Liver (tissue), 9 donors: ENCODE measurements around the gene CNTLN. TPM values are rescaled to one million over a fixed set of nuclear protein-coding genes. Genes with fewer than 3 reads are reported as not detected.
A peak's percentile ranks its signal among the peaks of the same experiment; 100 is the strongest.

Experiments used
- DNase-seq: peaks from one replicate; pipeline ENCODE4 v3.0.0-alpha.2; 2017; ENCODE audit warnings: low spot score
- H3K27ac ChIP-seq, 2 donors: one replicate each; pipeline ENCODE4 v1.7.0; 2013; ENCODE audit warnings: inconsistent platforms in 2 of 2, low read length in 2 of 2, control low read depth in 1 of 2, low read depth in 1 of 2, mild to moderate bottlenecking in 1 of 2
- H3K27me3 ChIP-seq, 4 donors: one replicate each; pipeline versions ENCODE4 v1.6.1 to v1.7.0; 2013; ENCODE audit warnings: low read length in 3 of 4, inconsistent platforms in 1 of 4, mild to moderate bottlenecking in 1 of 4, moderate library complexity in 1 of 4; ENCODE audit not compliant: control insufficient read depth in 4 of 4, insufficient read depth in 4 of 4
- H3K36me3 ChIP-seq, 4 donors: one replicate each; pipeline versions ENCODE4 v1.6.1 to v1.7.0; 2013; ENCODE audit warnings: low read length in 3 of 4, mild to moderate bottlenecking in 3 of 4, low read depth in 1 of 4, moderate library complexity in 1 of 4; ENCODE audit not compliant: control insufficient read depth in 4 of 4, insufficient read depth in 3 of 4
- H3K4me1 ChIP-seq, 4 donors: one replicate each; pipeline versions ENCODE4 v1.6.1 to v1.7.0; 2013; ENCODE audit warnings: low read length in 3 of 4, mild to moderate bottlenecking in 3 of 4, moderate library complexity in 1 of 4; ENCODE audit not compliant: control insufficient read depth in 4 of 4, insufficient read depth in 4 of 4
- H3K4me3 ChIP-seq, 3 donors: one replicate each; pipeline versions ENCODE4 v1.6.1 to v1.7.0; 2013; ENCODE audit warnings: low read length in 3 of 3, control low read depth in 1 of 3, low read depth in 1 of 3, mild to moderate bottlenecking in 1 of 3
- H3K9ac ChIP-seq, 2 donors: one replicate each; pipeline ENCODE4 v1.7.0; 2013; ENCODE audit warnings: low read length in 2 of 2, mild to moderate bottlenecking in 2 of 2, moderate library complexity in 2 of 2, control low read depth in 1 of 2, low read depth in 1 of 2
- H3K9me3 ChIP-seq, 4 donors: one replicate each; pipeline versions ENCODE4 v1.6.1 to v1.7.0; 2013; ENCODE audit warnings: low read length in 3 of 4; ENCODE audit not compliant: control insufficient read depth in 4 of 4
- CTCF ChIP-seq: fragments of 150-350 bp; IDR thresholded peaks from 2 replicates; pipeline ENCODE4 v1.5.1; 2017; ENCODE audit warnings: improper control_type of control experiment, low read depth, low read length; ENCODE audit not compliant: missing input control
- EGR1 ChIP-seq, 2 donors: IDR thresholded peaks; 2 replicates each; pipeline ENCODE4 v1.6.1; 2016 to 2018; ENCODE audit warnings: antibody characterized with exemption in 2 of 2, low read depth in 2 of 2
- FOXA1 ChIP-seq: IDR thresholded peaks from 2 replicates; pipeline ENCODE4 v1.6.1; 2016; ENCODE audit warnings: antibody characterized with exemption
- GABPA ChIP-seq, 2 donors: IDR thresholded peaks in 1 of 2; conservative IDR thresholded peaks in 1 of 2; 2 replicates each; pipeline ENCODE4 v1.6.1; 2016; ENCODE audit warnings: antibody characterized with exemption in 2 of 2, mild to moderate bottlenecking in 1 of 2, moderate library complexity in 1 of 2
- HNF4A ChIP-seq, 2 donors: conservative IDR thresholded peaks; 2 replicates each; pipeline ENCODE4 v1.6.1; 2016; ENCODE audit warnings: antibody characterized with exemption in 2 of 2, mild to moderate bottlenecking in 2 of 2
- HNF4G ChIP-seq: IDR thresholded peaks from 2 replicates; pipeline ENCODE4 v1.6.1; 2016; ENCODE audit warnings: antibody characterized with exemption
- JUND ChIP-seq, 2 donors: IDR thresholded peaks; 2 replicates each; pipeline ENCODE4 v1.6.1; 2016; ENCODE audit warnings: antibody characterized with exemption in 2 of 2
- RAD21 ChIP-seq, 2 donors: IDR thresholded peaks; 2 replicates each; pipeline ENCODE4 v1.6.1; 2016; ENCODE audit warnings: antibody characterized with exemption in 2 of 2, mild to moderate bottlenecking in 2 of 2
- REST ChIP-seq: IDR thresholded peaks from 2 replicates; pipeline ENCODE4 v1.6.1; 2016; ENCODE audit warnings: antibody characterized with exemption, mild to moderate bottlenecking
- RXRA ChIP-seq, 2 donors: IDR thresholded peaks; 2 replicates each; pipeline ENCODE4 v1.6.1; 2017 to 2018; ENCODE audit warnings: antibody characterized with exemption in 2 of 2, mild to moderate bottlenecking in 1 of 2
- SP1 ChIP-seq: IDR thresholded peaks from 2 replicates; pipeline ENCODE4 v1.6.1; 2018; ENCODE audit warnings: antibody characterized with exemption, mild to moderate bottlenecking
- TAF1 ChIP-seq: conservative IDR thresholded peaks from 2 replicates; pipeline ENCODE4 v1.6.1; 2016; ENCODE audit warnings: antibody characterized with exemption, mild to moderate bottlenecking
- YY1 ChIP-seq: IDR thresholded peaks from 2 replicates; pipeline ENCODE4 v1.6.1; 2016; ENCODE audit warnings: antibody characterized with exemption, mild to moderate bottlenecking
- WGBS: extraction: QIAGEN DNeasy Blood & Tissue Kit; methylation state at CpG from one replicate; pipeline ENCODE4 v1.1.7; 2013; 5-methylcytosine and 5-hydroxymethylcytosine counted together
- polyA plus RNA-seq, 2 donors: library from polyadenylated mRNA; stranded (reverse) in 1 of 2; unstranded in 1 of 2; fragments of 200-250 nt in 1 of 2; fragments of >200 nt in 1 of 2; fragmentation: Nextera tagmentation in 1 of 2; extraction: Ambion mirVana in 1 of 2; gene quantifications; one replicate each; pipeline versions ENCODE4 v1.2.1 to v1.2.3, GENCODE V29; 2013 to 2015
- total RNA-seq, 2 donors: library from RNA; depleted of rRNA; stranded (reverse); fragments of >200 nt; gene quantifications; one replicate each; pipeline ENCODE4 v1.2.3, GENCODE V29; 2014
- TF ChIP-seq, protein P1 (sequence below): IDR thresholded peaks from 2 replicates; pipeline ENCODE4 v1.6.1; 2016; ENCODE audit warnings: antibody characterized with exemption
- TF ChIP-seq, protein P2 (sequence below): IDR thresholded peaks from 2 replicates; pipeline ENCODE4 v1.6.1; 2016; ENCODE audit warnings: antibody characterized with exemption
- donor health status: healthy.
- donor health status: healthy.
- donor health status: healthy.
- donor health status: healthy.
- donor health status: healthy.

The CNTLN gene
- total and polyA plus RNA-seq, 4 donors, result 2.8 to 31.4 (median 11.0) TPM

DNA sequence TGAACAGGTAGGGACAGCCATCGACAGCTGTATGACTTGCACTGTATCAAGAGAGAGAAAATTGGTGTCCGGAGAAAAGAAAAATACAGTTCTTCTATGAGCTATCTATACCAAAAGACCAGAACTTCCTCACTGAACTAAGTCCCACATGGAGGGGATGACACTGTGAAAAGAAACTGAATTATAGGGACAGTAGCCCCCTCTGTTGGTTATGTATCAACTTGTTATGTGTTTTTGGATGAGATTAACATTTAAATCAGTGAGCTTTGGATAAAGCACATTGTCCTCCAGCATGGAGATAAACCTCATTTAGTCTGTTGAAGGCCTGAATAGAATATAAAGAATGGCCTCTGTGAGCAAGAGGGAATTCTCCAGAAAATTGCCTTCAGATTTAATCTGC, 267.5 kb downstream of the CNTLN start:
- TF ChIP-seq TAF1 (no peak), CTCF (peak; percentile 13), RAD21 (IDR thresholded peaks at IDR 0.05) (peak; percentile 26 to 69), YY1 (no peak)
- no peak overlapping the region for H3K27ac ChIP-seq
- no peak overlapping the region for H3K4me3 ChIP-seq
- no peaks in the 10 kb centered on the region for H3K27me3 ChIP-seq
- no peaks in the 10 kb centered on the region for H3K4me1 ChIP-seq
- no peak overlapping the region for H3K9ac ChIP-seq
- H3K9me3 ChIP-seq, result no peaks in the 10 kb centered on the region
- WGBS, result 96% methylated on average over 2 of the region's 2 CpGs
- H3K36me3 ChIP-seq, result peaks cover 0 to 3% (median 2%) of the 10 kb centered on the region in 4 donors
- no peak for DNase-seq

DNA sequence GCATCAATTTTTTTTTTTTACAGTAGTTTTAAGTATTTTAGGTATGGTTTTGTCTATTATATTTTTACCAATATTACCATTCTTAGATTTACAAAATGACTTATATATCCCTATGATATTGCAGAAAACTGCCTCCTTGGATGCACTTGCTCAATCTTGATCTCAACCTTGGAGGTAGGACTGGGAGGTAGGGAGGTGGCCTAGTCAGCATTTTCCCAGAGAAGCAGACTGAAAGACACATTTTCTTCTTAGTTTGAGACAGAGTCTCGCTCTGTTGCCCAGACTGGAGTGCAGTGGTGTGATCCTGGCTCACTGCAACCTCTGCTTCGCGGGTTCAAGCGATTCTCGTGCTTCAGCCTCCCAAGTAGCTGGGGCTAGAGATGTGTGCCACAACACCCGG, 268.7 kb downstream of the CNTLN start:
- DNase-seq, result no peak
- peaks cover 0 to 3% (median 3%) of the 10 kb centered on the region in 4 donors for H3K36me3 ChIP-seq
- H3K27ac ChIP-seq, result no peak overlapping the region
- H3K9ac ChIP-seq, result no peak overlapping the region
- H3K4me3 ChIP-seq, result no peak overlapping the region
- no peaks in the 10 kb centered on the region for H3K27me3 ChIP-seq
- WGBS, result 97% methylated on average over 6 of the region's 6 CpGs
- H3K4me1 ChIP-seq, result no peaks in the 10 kb centered on the region
- TF ChIP-seq JUND (IDR thresholded peaks at IDR 0.05), result no peak
- no peak for TF ChIP-seq YY1
- no peak for TF ChIP-seq CTCF
- no peak for TF ChIP-seq REST
- TF ChIP-seq EGR1 (IDR thresholded peaks at IDR 0.05; ENCODE audit: low read depth in 2 of 2), result no peak
- no peak for TF ChIP-seq HNF4A (conservative IDR thresholded peaks at IDR 0.05)
- H3K9me3 ChIP-seq, result no peaks in the 10 kb centered on the region

DNA sequence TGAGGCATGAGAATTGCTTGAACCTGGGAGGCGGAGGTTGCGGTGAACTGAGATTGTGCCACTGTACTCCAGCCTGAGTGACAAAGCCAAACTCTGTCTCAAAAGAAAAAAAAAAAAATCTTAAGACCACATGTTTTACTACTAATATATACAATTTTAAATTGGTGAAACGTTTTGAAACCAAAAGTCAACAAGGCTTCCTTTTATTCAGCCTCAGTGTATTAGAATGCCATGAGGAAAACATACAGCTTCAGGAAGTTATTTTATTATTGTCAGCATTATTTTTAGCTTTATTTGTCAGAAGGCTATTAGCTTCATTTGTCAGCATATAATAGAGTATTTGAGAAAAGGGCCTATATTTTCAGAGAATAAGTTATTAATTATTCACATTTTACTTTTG, 280.1 kb downstream of the CNTLN start:
- no peak overlapping the region for H3K27ac ChIP-seq
- no peak overlapping the region for H3K9ac ChIP-seq
- no peak overlapping the region for H3K4me3 ChIP-seq
- H3K4me1 ChIP-seq, result no peaks in the 10 kb centered on the region
- peaks cover 0 to 3% (median 0%) of the 10 kb centered on the region in 4 donors for H3K9me3 ChIP-seq
- peaks cover 4 to 10% (median 7%) of the 10 kb centered on the region in 4 donors for H3K36me3 ChIP-seq
- 89% methylated on average over 3 of the region's 3 CpGs for WGBS
- no peak for DNase-seq
- H3K27me3 ChIP-seq, result no peaks in the 10 kb centered on the region
- TF ChIP-seq RXRA (IDR thresholded peaks at IDR 0.05), result no peak
- no peak for TF ChIP-seq SP1
- no peak for TF ChIP-seq JUND (IDR thresholded peaks at IDR 0.05)
- TF ChIP-seq, protein P1, sequence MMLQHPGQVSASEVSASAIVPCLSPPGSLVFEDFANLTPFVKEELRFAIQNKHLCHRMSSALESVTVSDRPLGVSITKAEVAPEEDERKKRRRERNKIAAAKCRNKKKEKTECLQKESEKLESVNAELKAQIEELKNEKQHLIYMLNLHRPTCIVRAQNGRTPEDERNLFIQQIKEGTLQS, result no peak
- no peak for TF ChIP-seq CTCF
- no peak for TF ChIP-seq GABPA (IDR thresholded peaks at IDR 0.05 in 1 of 2, conservative IDR thresholded peaks at IDR 0.05 in 1 of 2)
- no peak for TF ChIP-seq HNF4G
- TF ChIP-seq HNF4A (conservative IDR thresholded peaks at IDR 0.05), result no peak
- TF ChIP-seq, protein P2, sequence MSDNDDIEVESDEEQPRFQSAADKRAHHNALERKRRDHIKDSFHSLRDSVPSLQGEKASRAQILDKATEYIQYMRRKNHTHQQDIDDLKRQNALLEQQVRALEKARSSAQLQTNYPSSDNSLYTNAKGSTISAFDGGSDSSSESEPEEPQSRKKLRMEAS, result no peak
- no peak for TF ChIP-seq RAD21 (IDR thresholded peaks at IDR 0.05)
- no peak for TF ChIP-seq FOXA1
